K562 (cell line): ENCODE measurements around the gene SLC6A6.

Experiments
- CHD2 ChIP-seq: IDR thresholded peaks from 2 replicates; pipeline ENCODE4 v1.6.1; 2011; ENCODE audit warnings: low read depth, low read length
- HNRNPLL ChIP-seq: fragments of 200-400 bp; formaldehyde crosslinking; IDR thresholded peaks from 2 replicates; pipeline ENCODE4 v1.6.1; 2017; ENCODE audit warnings: low read length, low read depth, mild to moderate bottlenecking; ENCODE audit not compliant: poor library complexity, severe bottlenecking
- JUNB ChIP-seq: fragments of 450-650 bp; formaldehyde crosslinking; conservative IDR thresholded peaks from 2 replicates; pipeline ENCODE4 v1.4.0; 2020; ENCODE audit warnings: mild to moderate bottlenecking
- NR2F6 ChIP-seq: fragments of 450-650 bp; formaldehyde crosslinking; IDR thresholded peaks from 2 replicates; pipeline ENCODE4 v1.4.0; 2020; ENCODE audit warnings: mild to moderate bottlenecking
- REST ChIP-seq, 2 experiments: fragments of 450-650 bp; formaldehyde crosslinking in 1 of 2; IDR thresholded peaks; 2 replicates each; pipeline versions ENCODE4 v1.4.0 to v1.6.1; 2014 to 2020; ENCODE audit warnings: mild to moderate bottlenecking in 2 of 2, borderline replicate concordance in 1 of 2, low read depth in 1 of 2
- TF ChIP-seq, protein P1 (sequence below): fragments of 250-450 bp; sonication (Bioruptor Pico); IDR thresholded peaks from 2 replicates; pipeline ENCODE4 v1.5.0; 2021; ENCODE audit warnings: mild to moderate bottlenecking, borderline replicate concordance

DNA sequence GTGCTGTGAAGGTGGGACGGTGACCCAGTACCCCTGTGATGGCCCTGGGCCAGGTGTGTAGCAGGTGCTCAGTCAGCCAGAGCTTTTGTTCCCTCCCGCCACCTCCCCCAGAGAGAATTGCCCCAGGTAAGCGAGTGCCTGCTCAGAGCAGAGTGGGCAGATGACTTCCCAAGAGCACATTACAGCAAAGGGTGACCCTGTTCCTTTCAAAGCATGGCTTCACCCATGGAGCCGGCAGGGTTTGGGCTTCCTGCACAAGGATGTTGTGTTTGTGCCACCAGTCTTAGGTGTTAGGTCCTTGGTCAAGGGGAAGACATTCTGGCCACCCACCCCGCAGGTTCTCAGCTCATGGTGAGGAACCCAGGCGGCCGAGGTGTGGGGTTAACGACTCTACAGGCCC lies 30.7 kb downstream of the SLC6A6 start:
- TF ChIP-seq NR2F6 (CRISPR knock-in tag) (no peak), HNRNPLL (no peak), REST (IDR thresholded peaks at IDR 0.05; ENCODE audit: borderline replicate concordance) (no peak), REST (CRISPR knock-in tag; IDR thresholded peaks at IDR 0.05; ENCODE audit: low read depth) (no peak), CHD2 (no peak), JUNB (CRISPR knock-in tag) (no peak)
- TF ChIP-seq, protein P1, sequence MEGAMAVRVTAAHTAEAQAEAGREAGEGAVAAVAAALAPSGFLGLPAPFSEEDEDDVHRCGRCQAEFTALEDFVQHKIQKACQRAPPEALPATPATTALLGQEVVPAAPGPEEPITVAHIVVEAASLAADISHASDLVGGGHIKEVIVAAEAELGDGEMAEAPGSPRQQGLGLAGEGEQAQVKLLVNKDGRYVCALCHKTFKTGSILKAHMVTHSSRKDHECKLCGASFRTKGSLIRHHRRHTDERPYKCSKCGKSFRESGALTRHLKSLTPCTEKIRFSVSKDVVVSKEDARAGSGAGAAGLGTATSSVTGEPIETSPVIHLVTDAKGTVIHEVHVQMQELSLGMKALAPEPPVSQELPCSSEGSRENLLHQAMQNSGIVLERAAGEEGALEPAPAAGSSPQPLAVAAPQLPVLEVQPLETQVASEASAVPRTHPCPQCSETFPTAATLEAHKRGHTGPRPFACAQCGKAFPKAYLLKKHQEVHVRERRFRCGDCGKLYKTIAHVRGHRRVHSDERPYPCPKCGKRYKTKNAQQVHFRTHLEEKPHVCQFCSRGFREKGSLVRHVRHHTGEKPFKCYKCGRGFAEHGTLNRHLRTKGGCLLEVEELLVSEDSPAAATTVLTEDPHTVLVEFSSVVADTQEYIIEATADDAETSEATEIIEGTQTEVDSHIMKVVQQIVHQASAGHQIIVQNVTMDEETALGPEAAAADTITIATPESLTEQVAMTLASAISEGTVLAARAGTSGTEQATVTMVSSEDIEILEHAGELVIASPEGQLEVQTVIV (CRISPR knock-in tag) = no peak
